HG03095 (cell line): Measurements from ENCODE around the gene PARP3.
A peak's percentile ranks its signal among the peaks of the same experiment; 100 is the strongest.

Experiments
- ATAC-seq: cut with Tn5 transposase; IDR thresholded peaks from one replicate; pipeline ENCODE4 v1.9.1; 2021; ENCODE audit warnings: moderate library complexity; ENCODE audit not compliant: unreplicated experiment

The PARP3 gene

GRCh38 chr3:51933471-51934138 lies 8.6 kb upstream of the PARP3 start:
- ATAC-seq: no peak

DNA sequence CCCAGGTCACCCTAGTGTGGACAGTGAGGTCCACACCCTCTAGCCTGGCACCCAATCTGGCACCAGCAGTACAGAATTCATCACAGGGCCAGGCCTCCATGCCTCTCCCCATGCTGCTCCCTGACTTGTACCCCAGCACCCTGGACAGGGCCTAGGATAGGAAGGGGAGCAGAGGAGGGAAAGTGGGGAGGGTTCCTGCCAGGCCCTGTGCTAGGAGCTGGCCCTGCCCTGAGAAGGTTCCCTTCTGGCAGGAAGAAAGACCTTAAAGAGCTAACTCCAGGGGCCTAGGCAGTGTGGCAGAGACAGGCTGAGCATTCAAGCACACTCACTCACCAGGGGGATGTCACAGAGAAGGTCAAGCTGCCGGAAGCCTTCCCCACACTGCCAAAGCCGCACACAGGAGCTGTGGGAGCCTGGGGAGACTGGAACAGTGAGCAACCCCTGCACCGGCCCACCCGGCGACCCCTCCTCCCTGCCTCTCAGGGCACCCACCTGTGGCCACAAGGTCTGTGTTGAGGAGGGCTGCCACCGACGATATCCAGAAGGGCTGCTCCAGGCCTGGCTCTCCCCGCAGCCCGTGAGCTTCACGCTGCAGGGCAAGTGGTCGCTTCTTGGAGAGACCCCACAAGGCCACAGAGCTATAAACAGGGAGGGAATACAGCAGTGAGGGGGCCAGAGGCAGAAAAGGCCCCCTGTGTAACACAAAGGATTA lies 7.9 kb upstream of the PARP3 start:
- ATAC-seq: no peak

DNA sequence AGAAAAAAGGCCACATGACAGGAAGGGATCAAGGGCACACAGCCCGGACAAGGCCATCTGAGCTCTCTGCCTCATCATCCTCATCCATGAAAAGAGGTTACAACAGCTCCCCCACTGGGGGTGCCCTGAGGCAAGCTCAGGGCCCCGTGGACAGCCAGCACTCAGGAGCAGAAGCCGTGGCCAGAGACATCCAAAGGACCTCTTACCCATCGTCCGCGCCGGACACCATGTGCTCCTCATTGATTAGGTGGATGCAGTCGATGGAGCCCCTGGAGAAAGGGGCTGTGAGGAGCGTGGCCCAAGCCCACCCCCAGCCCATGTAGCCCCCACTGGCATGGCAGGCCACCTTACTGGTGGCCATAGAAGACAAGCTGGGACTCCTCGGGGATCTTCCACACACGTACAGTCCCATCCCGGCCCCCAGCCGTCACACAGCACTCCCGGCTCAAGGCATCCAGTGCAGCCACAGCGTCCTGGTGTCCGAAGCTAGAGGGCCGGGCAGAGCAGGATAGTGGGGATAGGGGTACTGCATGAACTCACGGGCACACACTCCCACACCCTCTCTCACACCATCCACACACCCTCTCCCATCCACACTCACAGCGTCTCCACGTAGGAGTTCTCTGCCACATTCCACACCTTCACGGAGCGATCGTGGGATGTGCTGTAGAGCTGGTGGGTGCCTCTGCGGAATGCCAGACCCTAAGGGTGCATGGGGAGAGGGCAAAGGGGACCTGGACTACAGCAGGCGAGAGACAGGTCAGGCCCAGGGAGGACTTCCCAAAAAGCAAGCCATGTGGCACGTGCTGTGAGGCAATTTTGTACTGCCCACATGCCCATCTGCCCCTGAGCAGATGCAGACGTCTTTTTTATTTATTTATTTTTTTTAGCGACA lies 6.9 kb upstream of the PARP3 start:
- no peak for ATAC-seq

DNA sequence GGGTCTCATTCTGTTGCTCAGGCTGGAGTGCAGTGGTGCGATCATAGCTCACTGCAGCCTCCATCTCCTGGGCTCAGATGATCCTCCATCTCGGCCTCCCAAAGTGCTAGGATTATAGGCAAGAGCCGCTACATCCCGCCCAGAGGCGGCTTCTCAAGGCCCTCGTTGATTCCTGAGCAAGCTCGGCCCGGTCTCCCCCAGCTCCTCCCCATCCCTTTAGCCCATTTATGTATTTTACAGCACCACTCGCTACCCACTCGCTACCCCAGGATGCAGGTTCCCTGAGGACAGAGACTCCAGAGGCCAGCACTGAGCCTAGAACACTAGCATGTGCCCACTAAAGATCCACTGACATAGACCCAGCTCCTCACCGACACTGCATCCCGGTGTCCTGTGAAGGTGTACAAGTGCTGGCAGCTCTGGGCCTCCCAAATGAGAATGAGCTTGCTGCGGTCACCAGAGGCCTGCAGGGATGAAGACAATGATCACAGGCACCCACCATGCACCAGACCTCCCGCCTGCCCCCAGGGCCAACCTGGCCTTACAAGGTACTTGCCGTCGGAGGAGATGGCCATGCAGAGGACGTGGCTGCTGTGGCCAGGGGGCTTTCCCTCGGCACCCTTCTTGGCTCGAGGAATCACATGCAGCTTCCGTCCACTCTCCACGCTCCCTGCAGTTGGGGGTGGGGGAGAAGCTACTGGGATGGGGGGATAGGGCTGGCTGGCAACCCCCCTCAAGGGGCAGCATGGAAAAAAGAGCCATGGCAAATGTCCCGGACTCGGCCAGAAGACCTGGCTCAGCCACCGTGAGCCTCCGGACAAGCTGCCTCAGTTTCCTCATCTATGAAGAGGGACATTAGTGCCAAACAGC lies 6.0 kb upstream of the PARP3 start:
- ATAC-seq: no peak

GRCh38 chr3:51937014-51937413 lies 5.1 kb upstream of the PARP3 start:
- ATAC-seq: no peak

DNA sequence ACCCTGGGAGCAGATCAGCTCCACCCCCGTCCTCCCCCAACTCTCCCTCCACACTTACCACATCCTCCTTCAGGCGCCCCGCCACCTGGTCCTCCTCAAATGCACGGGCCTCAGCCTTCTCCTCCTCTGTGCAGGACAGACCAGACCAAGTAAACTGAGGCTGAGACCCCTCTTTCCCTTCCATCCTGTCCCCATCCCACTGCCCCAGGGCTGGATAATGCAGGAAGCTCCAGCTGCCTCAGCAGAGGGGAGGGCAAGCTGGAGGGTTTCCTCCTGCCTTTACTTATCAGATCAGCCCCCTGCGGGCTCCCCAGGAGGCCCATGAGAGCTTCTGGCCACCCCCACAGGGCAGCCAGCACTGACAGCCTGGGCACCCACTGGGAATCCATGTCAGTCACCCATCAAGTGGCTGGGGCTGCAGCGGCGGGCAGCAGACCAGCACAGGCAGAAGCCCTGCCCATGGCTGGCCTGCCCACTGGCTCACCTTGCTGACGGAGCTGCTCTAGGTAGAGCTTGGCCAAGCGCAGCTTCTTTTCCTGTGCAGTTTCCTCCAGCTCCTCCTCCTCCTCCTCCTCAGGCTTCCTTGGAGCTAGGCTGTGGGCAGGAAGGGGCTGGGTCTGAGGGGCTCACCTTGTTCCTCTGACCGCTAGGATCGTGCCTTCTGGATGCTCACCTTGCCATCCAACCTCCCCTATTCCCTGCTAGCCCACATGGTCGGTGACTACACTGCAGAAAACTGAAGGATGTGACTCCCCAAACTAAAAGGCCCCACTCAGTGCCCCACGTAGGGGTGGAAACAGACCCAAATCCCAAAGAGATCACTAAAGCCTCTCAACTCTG lies 4.3 kb upstream of the PARP3 start:
- ATAC-seq: no peak

- ATAC-seq: no peak
Observed at GRCh38 chr3:51938780-51939425, 3.3 kb upstream of the PARP3 start.

- no peak for ATAC-seq
Observed at GRCh38 chr3:51940648-51941462, 1.3 kb upstream of the PARP3 start.

DNA sequence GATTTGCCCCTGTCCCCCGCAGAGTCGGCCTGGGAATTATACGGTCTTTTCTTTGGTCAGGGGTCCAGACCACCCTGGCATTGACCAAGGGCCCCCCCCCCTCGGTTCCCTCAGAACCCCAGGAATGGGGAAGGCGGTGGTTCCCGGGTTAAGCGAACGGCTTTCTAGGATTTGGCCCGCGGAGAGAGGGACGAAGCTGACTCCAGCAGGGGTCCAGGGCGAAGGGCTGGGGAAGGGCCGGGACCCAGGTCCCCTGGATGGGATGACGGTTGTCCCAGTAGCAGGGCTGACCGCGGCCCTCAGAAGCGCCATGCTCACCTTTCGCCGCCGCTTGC lies 733 bp upstream of the PARP3 start:
- no peak for ATAC-seq

DNA sequence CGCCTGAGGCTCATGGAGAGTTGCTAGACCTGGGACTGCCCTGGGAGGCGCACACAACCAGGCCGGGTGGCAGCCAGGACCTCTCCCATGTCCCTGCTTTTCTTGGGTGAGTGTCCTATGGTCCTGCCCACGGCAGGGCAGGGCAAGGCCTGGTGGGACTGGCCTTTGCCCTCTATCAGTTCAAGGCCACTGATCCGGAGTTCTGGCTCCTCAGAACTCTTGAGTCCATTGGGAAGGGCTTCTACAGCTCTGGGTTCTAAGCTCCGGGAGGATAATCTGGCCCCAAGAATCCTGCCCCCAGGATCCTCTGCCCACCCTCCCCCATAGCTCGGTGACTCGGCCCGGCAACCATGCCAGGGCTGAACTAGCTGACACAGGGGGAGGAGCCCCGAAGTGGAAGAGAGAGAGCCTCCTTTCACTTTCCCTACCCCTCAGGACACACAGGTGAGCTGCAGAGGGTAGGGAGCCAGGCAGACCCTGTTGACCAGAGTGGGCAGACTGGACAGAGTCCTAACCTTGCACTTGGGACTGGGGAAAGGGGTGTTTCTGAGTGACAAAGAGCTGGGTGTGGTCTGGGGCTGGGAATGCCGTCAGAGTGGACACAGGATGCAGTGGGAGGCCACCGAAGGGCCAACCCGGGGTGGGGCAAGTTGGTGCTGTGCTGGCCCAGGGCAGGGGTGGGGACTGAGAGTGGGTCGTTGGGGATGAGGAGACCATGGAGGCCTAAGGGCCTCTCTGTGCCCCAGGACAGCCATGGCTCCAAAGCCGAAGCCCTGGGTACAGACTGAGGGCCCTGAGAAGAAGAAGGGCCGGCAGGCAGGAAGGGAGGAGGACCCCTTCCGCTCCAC lies 664 bp downstream of the PARP3 start:
- ATAC-seq: peak; percentile 28

- ATAC-seq: no peak
Observed at GRCh38 chr3:51943451-51944391, 1.6 kb downstream of the PARP3 start.

DNA sequence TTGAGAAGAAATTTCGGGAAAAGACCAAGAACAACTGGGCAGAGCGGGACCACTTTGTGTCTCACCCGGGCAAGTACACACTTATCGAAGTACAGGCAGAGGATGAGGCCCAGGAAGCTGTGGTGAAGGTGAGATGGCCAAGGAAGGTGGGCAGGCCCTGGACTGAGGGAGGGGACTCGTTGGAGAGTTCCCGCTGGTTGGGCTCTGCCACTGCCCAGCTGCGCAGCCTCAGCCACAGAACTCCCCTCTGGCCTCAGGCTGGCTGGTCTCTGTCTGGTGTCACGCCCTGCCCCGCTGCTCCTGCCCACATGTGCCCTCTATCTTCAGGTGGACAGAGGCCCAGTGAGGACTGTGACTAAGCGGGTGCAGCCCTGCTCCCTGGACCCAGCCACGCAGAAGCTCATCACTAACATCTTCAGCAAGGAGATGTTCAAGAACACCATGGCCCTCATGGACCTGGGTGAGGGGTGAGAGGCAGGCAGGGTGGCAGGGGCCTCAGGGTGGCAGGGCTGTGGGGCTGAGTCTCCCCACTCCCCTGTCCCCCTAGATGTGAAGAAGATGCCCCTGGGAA lies 2.4 kb downstream of the PARP3 start:
- ATAC-seq: no peak

GRCh38 chr3:51945031-51945840 lies 3.1 kb downstream of the PARP3 start:
- ATAC-seq: no peak

DNA sequence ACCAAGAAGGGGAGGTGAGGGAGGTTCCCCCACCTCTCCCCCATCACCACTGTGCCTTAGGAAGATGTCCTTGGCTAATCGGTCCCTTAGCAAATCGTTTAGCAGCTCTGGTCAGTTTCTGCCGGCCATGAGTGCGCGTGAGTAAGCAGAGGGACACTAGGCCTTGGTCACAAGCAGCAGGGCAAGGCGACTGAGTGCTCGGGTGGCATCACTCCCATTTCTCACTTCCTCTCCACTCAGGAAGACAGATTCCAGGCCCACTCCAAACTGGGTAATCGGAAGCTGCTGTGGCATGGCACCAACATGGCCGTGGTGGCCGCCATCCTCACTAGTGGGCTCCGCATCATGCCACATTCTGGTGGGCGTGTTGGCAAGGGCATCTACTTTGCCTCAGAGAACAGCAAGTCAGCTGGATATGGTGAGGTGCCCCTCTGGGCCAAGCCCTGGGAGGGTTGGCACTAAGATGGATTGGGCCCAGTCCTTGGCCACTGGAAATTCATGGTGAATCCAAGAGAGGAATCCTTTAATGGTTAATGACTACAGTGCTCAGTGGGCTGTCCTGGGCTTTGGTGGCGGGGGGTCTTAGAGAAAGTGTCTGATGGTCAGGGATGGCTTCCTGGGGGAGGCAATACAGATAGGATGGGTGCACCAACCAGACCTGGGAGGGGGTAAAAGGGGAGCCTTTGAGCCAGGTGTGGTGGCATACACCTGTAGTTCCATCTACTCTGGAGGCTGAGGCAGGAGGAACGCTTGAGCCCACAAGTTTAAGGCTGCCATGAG lies 4.0 kb downstream of the PARP3 start:
- no peak for ATAC-seq

- no peak for ATAC-seq
Observed at GRCh38 chr3:51946796-51947195, 4.6 kb downstream of the PARP3 start.
